Activated CD8-positive, alpha-beta memory T cell treated with anti-CD3 and anti-CD28 coated beads for 4 hours (primary cell): ENCODE measurements around the gene C10orf120.

Experiments used
- DNase-seq, 2 donors: peaks; one replicate each; pipeline ENCODE4 v3.0.0-alpha.2; 2020; ENCODE audit warnings: low read depth in 2 of 2

The C10orf120 gene

DNA sequence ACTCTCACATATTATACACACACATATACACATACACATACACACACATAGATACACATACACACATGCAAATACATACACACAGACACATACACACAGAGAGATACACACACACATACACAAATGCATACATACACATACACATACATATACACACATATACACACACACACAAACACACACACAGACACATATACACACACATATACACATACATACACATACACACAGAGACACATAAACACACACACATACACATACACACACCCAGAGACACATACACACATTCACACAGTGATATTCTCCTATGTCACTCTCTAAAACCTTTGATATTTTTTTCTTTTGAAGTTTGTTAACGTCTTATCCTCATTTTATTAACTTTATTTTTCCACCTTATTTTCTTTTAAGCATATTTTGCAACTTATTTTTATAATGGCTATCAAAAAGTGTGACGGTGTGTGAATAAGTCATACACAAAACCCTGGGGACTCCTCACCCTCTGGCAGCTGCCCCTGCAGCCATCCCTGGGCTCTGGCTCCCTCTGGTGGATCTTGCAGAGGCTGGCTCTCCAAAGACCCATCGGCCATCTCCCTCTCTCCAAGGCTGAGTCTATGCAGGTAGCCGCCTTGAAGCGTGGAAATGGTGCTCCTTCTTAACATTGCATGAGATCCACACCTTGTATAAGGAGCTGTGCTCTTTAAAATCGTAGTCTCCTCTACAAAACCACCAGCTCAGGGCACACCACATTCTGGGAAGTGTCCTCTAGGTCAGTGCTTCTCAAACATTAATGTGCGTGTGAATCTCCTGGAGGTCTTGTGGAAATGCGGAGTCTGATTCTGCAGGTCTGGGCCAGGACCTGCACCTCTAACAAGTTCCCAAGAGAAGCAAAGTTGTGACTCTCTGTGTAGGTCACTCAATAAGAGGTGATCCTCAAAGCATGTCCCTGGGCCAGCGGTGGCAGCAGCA lies 4.1 kb upstream of the C10orf120 start:
- peak; percentile 1 to 6 for DNase-seq

DNA sequence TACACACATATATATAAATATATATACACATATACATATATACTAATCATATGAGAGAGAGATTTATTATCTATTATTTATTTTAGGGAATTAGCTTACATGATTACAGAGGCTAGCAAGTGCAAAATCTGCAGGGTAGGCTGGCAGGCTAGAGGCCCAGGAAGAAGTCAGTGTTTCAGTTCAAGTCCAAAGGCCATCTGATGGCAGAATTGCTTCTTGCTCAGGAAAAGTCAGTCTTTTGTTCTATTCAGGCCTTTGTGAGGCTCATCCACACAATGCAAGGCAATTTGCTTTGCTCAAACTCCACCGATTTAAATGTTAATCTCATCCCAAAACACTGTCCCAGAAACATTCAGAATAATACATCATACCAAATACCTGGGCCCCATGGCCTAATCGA lies 2.6 kb upstream of the C10orf120 start:
- DNase-seq, result no peak

DNA sequence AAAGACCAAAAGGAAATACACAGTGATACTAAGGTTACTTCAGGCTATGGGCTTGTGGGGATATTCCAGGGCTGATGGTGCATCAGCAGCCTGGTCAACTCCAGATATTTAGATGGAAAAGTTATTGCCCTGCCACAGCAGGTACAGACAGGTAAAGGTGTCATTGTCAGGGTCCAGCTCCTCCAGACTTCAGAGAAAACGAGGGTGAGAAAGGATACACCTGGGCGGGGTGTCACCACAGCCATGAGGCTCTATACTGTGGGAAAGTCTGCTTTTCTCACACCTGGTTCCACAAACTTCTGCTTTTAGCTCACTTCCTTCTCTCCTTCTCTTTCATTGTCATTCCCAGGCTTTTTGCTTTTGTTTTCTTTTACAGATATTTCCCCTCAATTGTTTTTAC lies 2.0 kb upstream of the C10orf120 start:
- DNase-seq, result no peak

DNA sequence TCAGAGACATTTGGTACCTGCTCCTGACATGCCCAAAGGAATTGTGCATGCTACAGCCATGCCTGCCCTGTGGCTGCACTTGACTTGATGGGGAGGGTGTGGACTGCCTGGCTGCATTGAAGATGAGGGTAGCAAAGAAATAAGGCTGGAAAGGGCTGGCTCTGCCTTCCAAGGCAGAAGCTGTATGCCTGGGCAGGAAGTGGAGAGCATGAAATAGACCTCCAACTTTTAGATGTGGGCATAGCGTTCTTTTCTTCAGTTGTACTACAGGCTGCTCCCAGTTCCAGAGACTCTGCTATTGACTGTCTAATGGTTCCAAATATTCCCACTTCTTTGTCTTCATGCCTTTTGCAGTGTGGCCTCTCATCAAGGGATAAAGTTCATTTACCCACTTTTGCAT lies 3.0 kb downstream of the C10orf120 start:
- DNase-seq, result no peak

DNA sequence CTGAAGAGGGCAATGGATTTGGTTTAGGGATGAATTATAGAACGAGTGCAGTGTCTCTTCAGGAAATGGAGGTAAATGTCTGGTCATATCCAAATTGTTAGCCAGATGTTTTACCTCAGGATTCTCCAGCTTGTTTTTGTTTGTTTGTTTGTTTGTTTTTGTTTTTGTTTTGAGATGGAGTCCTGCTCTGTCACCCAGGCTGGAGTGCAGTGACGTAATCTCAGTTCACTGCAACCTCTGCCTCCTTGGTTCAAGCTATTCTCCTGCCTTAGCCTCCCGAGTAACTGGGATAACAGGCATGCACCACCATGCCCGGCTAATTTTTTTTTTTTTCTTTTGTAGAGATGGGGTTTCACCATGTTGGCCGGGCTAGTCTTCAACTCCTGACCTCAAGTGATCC lies 6.9 kb downstream of the C10orf120 start:
- DNase-seq, result no peak

DNA sequence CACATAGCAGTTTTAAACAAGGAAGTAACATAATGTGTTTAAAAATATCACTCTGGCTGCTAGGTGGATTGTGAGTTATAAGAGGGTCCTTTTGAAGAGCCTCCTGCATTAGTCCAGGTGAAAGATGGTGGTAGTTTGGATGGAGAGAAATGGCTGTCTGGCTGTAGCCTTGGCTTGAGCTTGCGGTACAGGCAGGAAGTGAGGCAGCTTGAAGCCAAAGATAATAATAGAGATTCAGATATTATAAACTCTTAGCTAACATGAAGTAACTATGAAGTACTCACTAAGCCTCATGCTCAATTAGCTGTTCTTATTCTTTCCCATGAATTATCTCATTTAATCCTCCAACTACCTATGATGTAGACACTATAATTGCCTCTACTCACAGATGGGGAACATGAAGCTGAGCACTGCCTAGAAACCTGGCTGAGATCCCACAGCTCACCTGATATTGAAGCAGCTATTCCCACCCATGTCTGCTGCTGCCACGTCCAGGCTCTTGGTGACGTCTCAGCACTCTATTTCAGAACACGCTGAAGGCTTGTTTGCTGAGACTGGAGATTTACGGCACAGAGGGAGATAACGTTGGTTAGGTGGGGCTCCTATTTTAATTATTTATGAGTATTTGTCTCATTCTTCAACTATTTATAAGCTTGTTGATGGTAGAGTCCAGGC lies 10.4 kb downstream of the C10orf120 start:
- no peak for DNase-seq

DNA sequence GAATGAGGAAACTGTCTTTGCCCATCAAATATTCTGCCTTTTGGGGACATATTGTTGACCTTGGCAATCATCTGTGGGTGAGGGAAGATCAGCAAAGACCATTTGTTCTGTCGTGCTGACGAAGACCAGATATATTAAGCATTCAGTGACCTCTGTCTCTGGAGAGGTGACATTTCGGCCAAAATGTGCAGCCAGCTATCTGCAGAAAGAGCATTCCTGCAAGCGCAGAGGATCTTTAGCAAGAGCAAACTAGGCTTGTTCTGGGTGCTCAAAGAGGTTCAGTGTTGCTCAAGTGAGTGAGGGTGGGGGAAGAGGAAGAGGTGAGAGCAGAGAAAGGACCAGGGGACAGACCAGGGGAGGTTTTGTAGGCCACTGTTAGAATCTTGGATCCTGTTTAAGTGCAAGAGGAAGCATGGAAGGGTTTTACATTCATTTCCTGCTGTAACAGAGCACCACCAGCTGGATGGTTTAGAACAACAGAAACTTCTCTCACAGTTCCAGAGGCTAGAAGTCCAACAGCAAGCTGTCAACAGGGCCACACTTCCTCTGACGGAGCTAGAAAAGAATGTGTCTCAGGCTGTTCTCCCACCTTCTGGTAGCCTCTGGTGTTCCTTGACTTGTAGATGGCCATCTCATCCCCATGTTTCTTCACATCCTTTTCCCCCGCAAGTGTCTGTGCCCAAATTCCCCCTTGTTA lies 11.2 kb downstream of the C10orf120 start:
- no peak for DNase-seq

DNA sequence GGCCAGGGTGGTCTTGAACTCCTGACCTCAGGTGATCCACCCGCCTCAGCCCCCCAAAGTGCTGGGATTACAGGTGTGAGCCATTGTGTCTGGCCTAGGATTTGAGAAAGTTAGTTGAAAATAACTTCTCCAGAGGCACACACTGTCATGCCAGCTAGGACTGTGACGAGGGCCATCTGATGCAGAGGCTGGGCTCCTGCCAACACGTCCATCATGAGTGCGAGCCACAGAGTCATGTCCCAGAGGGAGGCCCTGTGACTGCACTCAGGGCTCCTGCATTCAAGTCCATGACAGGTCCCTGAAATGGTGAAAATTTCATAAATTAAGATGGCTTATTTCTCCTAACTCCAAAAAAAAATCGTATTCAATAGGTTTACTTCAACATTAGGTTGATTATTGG lies 17.1 kb downstream of the C10orf120 start:
- no peak for DNase-seq

DNA sequence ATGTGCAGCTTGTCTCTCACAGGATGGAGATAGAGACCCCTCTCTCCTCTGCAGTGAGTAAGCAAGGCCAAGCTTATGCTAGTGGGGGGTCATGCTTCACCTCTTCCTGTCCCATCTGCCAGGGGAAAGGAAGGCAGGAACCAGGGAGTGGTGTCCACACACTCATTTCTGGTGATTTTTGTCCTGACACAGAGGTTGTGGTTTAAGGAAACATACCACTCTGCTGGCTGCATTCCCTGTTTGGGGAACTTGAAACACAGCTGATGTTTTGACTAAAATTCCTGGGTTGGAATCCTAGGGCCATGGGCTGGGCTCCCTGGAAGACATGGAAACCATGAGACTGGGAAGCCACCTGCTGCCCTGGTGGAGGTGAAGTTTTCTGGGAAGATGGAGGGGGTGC lies 21.4 kb downstream of the C10orf120 start:
- no peak for DNase-seq

DNA sequence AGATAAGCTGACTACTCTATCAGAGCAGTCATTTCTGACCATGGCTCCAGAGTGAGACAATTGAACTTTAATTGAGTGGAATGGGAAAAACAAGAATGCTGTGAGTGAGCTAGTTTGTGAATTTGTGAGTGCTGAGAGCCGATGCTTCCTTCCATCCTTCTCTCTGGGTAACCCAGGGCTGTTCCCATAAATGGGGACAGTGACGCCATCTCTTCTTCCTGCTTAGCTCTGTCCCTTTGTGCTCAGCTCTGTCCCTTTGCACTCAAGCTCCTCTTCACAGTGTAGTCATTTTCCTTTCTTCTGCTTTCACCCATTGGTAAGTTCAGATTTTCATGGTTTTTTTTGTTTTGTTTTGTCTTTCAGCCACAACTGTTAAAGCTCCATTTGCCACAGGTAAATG lies 24.4 kb downstream of the C10orf120 start:
- no peak for DNase-seq

DNA sequence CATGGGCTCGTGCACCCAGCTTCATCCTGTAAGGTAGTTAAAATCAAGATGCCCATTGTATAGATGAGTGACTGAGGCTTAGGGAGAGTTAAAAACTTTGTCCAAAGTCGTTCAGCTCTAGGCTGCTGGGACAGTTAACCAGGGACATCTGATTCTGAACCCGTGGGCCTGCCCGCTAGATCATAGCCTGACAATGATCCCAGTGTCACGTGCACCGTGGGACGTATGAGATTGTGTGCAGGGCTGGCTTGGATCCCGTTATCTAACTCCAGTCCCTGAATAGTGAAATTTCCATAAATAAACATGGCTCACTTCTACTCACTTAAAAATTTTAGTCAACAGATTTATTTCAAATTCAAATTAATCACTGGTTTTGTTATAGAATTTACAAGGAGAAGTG lies 24.9 kb downstream of the C10orf120 start:
- DNase-seq, result no peak

DNA sequence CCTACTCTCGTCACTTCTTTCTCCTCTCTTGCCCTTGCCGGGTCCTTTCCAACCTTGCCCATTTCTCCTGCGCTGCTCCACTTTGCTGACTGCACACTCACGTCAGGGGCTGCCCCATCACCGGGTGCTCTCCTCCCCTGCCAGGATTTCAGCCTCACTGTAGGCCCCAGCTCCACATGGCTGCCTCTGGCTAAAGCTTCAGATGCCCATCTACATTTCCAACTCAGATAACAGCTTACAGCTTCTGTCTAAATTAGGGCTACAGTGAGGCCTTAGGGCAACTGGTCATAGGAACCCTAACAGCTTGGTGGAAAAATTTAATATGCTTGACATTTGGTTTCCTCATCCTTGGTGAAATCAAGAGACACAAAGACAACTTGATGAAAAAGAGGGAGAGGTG lies 25.9 kb downstream of the C10orf120 start:
- DNase-seq, result no peak

DNA sequence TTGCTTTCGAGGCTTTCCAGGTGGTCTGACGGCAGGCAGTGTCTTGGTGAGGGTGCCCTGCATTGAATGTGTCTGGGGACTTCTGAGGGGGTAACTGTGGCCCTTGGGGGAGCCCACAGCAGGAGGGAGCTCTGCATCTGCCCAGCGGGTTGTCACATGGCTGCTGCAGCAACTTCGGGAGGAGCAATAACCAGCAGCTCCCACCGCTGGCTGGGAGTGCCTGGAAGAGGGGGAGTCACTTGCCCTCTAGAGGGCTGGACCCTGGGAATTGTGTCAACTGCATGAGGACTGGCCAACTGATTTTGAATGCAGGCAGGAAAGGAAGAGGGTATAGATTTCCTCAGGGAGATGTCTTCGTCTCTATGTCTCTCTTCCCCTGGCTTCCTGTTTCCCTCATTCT lies 26.4 kb downstream of the C10orf120 start:
- DNase-seq, result no peak

DNA sequence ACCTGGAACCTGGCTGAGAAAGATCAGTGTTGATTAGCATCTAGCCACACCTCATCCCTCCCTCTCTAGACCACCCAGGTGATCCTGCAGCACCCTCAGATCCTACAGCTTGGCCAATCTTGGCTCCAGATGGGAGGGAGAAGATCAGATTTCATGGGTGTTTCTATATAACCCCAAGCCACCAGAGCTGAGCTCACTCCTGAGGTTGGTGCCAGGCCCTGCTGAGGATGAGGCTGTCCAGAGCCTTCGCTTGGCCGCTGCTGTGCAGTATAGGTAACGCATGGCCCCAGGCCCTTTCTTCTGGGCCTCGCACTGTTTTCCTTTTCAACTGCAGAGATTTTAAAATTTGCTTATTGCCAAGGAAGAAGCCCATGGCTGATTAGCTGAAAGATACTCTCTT lies 27.0 kb downstream of the C10orf120 start:
- no peak for DNase-seq

DNA sequence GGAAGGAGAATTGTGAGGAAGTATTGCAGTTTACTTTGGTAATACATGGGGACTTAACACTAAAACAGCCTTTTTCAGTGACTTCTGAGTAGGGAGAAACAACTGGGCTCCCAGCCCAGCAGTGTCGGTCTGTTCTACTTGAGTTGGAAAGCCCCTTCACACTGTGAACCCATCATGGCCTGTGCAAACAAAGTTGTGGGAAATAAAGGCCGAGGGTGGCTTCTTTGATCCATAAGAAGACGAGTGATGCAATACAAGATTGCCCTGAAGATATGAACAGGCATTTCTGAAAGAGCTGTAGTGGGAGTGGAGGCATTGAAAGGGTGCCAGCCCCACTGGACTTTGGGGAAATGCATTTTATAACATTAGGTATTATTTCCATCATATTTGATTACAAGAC lies 28.3 kb downstream of the C10orf120 start:
- no peak for DNase-seq

DNA sequence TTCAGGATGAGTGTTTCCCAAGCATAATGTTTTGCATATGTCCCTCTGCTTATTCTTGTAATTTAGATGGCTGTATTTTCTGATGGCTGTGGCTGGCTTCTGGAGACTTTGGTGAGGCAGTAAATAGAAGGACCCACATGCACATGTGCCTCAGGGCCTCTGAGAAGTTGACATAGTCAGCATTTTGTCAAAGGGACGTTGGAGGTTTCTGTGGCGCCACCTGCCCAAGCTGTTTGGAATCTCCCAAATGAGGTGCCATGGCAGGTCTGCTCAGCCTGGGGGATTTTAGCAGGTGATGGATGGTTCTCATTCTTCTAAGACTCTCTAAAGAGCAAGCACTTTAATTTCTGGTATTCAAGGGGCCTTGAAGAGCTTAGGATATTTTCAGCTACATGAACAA lies 29.8 kb downstream of the C10orf120 start:
- no peak for DNase-seq

DNA sequence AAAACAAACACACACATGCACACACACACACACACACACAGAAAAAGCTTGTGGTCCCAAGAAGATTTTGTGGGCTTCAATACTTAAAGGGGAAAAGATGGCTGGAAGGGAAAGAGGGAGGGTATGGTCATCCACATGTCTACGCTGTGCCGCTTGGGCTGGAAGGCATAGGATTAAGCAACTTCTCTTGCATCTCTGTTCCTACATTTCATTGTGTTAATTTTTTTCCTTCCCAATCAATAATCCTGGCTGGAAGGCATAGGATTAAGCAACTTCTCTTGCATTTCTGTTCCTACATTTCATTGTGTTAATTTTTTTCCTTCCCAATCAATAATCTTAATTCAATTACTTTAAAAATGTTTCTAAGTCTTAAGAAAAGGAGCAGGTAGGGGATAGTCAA lies 30.6 kb downstream of the C10orf120 start:
- DNase-seq, result no peak

DNA sequence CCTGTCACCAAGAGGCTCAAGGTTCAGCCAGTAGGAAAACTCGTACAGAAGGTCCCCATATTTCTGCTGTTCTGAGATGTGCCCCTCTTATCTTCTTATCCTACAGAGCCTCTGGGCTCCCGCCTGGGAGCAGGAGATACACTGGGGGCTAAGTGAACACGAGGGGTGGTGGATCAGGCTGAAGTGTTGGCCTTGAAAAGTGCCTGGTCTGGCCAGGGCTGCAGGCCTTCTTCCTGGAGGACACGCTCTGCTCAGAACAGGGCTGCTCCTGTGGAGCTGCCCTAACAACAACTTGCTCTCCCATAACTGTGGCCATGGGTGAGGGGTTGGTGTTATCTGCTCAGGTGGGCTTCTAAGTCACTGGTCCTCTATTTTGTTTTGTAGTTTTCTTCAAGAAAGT lies 33.7 kb downstream of the C10orf120 start:
- no peak for DNase-seq

DNA sequence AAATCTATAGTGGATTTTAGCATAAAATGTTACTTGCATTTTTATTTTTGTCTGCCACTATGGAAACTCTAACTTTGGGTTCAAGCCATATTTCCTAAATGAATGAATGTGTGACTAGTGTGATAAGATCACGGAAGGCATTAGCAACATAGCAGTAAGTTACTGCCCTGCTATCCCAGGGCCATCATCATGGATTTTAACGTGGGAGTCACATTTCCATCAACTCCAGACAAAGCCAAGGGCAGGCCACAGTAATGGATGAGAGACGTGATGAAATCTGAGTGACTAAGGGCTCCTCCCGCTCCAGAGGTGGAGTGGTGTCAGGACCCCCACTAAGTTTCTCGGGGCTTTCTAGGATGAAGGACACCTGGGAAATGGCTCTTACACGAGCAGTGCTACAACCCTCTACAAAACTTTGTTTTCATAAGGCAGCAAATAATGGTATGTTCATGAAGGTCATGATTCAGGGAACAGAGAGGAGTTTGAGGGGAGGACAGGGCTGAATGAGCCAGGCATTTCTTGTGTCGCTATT lies 34.3 kb downstream of the C10orf120 start:
- no peak for DNase-seq

DNA sequence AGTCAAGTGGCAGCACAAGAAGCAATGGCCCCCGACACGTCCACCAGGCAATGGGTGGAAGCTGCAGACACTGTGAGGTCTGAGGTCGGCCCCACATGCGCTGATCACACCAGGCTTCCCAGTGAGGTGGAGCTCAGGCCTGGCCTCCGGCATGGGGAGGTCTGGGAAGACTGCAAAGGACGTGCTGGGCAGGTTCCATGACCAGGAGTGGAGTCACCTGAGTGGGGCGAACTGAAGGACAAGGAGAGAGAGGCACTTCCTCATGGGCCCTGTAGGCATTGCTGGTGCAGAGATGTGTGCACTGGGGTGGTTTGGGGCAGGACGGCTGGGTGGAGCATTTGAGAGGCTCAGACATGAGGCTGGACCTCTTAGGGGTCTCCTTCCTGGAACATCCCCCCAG lies 35.1 kb downstream of the C10orf120 start:
- no peak for DNase-seq

DNA sequence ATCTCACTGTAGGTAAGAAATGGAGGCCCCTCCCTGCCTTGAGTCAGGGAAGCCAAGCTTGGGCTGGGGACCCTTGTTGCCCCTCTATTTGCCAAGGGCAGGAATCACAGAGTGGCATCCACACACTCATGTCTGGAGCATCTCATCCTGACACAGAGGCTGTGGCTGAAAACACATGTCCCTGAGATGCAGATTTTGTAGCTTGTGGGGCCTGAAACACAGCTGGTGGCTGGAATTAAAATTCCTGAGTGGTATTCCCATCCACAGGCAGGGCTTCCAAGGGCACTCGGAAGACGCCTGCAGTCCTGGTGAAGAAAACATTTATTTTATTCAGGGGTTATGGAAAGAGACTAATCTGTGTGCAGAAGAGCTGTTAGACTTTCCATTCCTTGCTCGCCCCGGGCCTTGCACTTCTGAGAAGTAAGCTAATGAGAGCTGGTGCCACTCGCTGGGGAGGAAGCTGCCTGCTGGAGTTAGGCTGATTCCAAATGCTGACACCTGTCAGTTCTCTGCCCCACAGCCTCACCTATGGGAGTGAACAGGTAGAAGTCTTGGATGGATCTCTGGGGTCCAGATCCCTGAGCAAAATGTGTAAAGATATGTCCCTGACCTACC lies 36.0 kb downstream of the C10orf120 start:
- no peak for DNase-seq

DNA sequence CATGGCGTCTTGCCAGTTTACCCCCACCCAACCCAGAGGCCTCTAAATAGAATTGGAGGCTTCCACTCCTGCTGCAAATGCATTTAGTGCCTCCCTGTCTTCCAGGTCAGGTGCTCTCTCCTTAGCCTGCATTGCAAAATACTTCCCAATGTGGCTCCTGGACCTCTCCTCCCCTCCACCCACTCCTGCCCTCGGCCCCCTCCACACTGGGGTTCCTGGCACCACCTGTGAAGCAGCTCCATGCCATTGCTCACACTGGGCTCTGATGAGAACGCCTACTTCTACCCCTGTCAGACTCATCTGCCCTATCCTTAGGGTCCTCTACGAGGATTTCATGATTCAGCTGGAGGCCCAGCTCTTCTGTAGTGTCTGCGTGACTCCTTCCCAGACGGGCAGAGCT lies 37.4 kb downstream of the C10orf120 start:
- DNase-seq, result no peak
